Upper lobe of left lung (tissue), 4 donors: ENCODE results near the gene SNED1.

ENCODE experiments used
- EP300 ChIP-seq, 4 donors: sonication (generic); formaldehyde crosslinking; IDR thresholded peaks; one replicate each; pipeline ENCODE4 v1.5.1; 2017; ENCODE audit warnings: antibody characterized with exemption in 4 of 4, control low read depth in 2 of 4
- POLR2A ChIP-seq, 4 donors: fragments of 450-650 bp; IDR thresholded peaks; one replicate each; pipeline ENCODE4 v1.5.1; 2016 to 2017; ENCODE audit warnings: antibody characterized with exemption in 4 of 4, mild to moderate bottlenecking in 2 of 4
- TF ChIP-seq, protein P1 (sequence below), 6 experiments: fragments of 450-650 bp in 4 of 6; fragments of 200-600 bp in 2 of 6; sonication (generic) in 2 of 6; IDR thresholded peaks; one replicate each; pipeline ENCODE4 v1.5.1; 2016 to 2019; ENCODE audit warnings: antibody characterized with exemption in 6 of 6

DNA sequence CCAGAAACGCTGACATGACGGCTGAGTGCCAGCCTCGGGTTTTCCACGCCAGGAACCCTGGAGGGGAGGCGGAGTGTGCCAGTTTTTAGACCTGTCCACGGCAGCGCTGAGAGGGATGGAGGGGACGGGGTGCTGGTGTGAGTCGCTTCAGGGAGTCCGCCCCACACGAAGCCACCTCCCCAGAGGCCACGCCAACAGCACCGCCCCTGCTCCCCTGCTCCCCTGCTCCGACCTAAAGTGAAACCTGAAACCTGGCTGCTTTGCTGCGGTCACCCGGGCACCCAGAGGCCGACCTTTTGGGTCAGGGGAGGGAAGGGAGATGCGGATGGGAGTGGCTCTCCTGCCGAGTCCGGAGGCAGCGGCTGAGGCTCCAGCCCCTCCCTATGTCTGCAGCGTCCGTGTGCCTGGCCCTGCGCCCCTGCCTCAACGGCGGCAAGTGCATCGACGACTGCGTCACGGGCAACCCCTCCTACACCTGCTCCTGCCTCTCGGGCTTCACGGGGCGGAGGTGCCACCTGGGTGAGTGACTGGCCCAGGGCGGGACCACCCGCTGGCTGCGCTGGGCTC is 38.1 kb downstream of the SNED1 start:
- TF ChIP-seq, protein P1, sequence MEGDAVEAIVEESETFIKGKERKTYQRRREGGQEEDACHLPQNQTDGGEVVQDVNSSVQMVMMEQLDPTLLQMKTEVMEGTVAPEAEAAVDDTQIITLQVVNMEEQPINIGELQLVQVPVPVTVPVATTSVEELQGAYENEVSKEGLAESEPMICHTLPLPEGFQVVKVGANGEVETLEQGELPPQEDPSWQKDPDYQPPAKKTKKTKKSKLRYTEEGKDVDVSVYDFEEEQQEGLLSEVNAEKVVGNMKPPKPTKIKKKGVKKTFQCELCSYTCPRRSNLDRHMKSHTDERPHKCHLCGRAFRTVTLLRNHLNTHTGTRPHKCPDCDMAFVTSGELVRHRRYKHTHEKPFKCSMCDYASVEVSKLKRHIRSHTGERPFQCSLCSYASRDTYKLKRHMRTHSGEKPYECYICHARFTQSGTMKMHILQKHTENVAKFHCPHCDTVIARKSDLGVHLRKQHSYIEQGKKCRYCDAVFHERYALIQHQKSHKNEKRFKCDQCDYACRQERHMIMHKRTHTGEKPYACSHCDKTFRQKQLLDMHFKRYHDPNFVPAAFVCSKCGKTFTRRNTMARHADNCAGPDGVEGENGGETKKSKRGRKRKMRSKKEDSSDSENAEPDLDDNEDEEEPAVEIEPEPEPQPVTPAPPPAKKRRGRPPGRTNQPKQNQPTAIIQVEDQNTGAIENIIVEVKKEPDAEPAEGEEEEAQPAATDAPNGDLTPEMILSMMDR (IDR thresholded peaks at IDR 0.05) = no peak
- no peak for TF ChIP-seq EP300 (IDR thresholded peaks at IDR 0.05)
- TF ChIP-seq POLR2A (IDR thresholded peaks at IDR 0.05) = no peak
